ENCODE data around the gene TENT4A. TPM values are rescaled to one million over a fixed set of nuclear protein-coding genes. Genes with fewer than 3 reads are reported as not detected.

The TENT4A gene
- total and polyA plus RNA-seq, 2 of the 13 experiments (the other 11 are each of a cell fraction or from before 2014, with no cell fraction given): 6.3 to 13.3 TPM

DNA sequence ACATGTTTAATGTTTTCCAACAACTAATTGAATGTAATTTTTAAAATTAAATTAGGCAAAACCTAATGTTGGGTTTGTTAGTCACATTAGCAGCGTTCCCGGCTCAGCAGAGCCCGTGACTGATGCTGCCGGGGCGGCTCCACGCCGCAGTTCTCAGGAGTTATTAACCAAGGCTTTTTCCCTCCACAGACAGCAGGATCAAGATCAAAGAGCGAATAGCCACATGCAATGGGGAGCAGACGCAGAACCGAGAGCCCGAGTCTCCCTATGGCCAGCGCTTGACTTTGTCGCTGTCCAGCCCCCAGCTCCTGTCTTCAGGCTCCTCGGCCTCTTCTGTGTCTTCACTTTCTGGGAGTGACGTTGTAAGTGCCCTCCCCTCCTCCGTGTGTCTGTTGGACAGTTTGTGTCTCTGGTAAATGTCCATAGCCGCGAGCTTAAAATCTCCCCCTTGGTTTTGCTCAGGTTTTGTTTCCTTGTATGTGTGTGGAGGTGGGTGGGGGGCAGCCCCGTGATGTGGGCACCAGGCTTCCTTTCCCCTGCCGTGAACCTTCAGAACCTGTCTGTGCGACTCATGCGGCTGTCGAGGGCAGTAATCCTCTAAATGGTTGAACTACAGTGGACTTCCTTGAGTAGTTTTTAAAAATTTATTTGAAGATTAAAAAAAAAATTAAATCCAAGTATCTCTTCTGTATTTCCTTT lies 37.1 kb downstream of the TENT4A start:
- H3K79me2 ChIP-seq (ENCODE audit: insufficient read depth, low read length): peaks cover 12% of the 10 kb centered on the region
- ChIA-PET POLR2A (no interaction called here), CTCF (ENCODE audit: low intra/inter-chr PET ratio, low total read pairs) (no interaction called here)
- H2AFZ ChIP-seq (ENCODE audit: low read length): no peak overlapping the region
- DNase-seq (ENCODE audit: low spot score): no peak
- intact Hi-C loops (cut with micrococcal nuclease; ENCODE audit: unreplicated experiment) (no loop called here), in situ Hi-C loops (cut with HindIII; ENCODE audit: extremely low pct_ligation_motif_present, low pct_unique_long_range_greater_than_20kb) (no loop called here)
- BruUV-seq (replicated peaks): no TSS peak
- 97% methylated on average over 23 of the region's 23 CpGs for WGBS (ENCODE audit: low lambda C conversion rate)
- no peaks in the 10 kb centered on the region for H3K9me3 ChIP-seq (ENCODE audit: low read length)
- H3K27me3 ChIP-seq (ENCODE audit: control insufficient read depth in 1 of 2, insufficient read depth in 2 of 2, low read length in 2 of 2): no peaks in the 10 kb centered on the region
- no peak for FAIRE-seq
- H4K20me1 ChIP-seq (ENCODE audit: insufficient read depth, low read length): peaks cover 6% of the 10 kb centered on the region
- no peak for TF ChIP-seq YEATS4 (CRISPR knock-in tag; IDR thresholded peaks at IDR 0.05; ENCODE audit: borderline replicate concordance)
- no peaks in the 10 kb centered on the region for H3K4me1 ChIP-seq (ENCODE audit: insufficient read depth, low read length)
- ATAC-seq: no peak
- peaks cover 43 to 82% of the 10 kb centered on the region in 2 experiments for H3K36me3 ChIP-seq (replicated peaks in 1 of 2; ENCODE audit: control insufficient read depth in 1 of 2, insufficient read depth in 2 of 2, low read length in 2 of 2)
- H3K27ac ChIP-seq (ENCODE audit: extremely low read length, insufficient read depth, low read length): no peak overlapping the region
- H3K4me3 ChIP-seq (replicated peaks in 1 of 3; ENCODE audit: insufficient read depth in 1 of 3, low read depth in 2 of 3, low read length in 3 of 3): no peak overlapping the region
- no peak overlapping the region for H3K9ac ChIP-seq (ENCODE audit: insufficient read depth, low read depth, low read length)
- no peak overlapping the region for H3K4me2 ChIP-seq (ENCODE audit: low read depth, low read length)

DNA sequence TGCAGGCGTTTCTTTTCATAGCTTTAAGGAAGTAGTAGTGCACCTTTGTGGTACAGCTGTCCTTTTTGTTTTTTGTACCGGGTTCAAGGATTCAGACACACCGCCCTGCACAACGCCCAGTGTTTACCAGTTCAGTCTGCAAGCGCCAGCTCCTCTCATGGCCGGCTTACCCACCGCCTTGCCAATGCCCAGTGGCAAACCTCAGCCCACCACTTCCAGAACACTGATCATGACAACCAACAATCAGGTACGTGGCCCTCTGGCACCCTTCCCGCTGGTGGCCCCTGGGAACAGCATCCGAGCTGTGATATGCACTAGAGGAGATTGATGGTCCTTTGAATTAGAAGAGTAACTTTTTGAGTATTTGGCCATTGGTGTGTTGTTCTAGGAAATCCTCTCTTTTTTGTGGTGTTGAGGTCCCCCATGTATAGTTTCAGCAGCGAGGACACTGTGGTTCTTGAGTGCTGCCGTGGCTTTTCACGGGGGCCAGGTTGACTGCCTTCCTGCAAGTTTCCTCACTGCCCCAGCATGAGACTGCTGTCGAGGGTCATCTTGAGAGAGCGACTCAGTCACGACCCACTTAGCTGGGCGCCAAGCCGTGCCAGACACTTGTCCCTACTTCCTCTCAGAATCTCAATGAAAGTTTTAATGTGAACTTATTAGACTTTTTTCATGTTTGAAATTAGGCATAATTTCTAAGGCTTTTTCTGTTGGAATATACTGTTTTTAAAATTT lies 37.9 kb downstream of the TENT4A start:
- CTCF ChIA-PET (ENCODE audit: low intra/inter-chr PET ratio, low total read pairs): no interaction called here
- no peak for FAIRE-seq
- TF ChIP-seq, protein P1, sequence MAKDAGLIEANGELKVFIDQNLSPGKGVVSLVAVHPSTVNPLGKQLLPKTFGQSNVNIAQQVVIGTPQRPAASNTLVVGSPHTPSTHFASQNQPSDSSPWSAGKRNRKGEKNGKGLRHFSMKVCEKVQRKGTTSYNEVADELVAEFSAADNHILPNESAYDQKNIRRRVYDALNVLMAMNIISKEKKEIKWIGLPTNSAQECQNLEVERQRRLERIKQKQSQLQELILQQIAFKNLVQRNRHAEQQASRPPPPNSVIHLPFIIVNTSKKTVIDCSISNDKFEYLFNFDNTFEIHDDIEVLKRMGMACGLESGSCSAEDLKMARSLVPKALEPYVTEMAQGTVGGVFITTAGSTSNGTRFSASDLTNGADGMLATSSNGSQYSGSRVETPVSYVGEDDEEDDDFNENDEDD (CRISPR knock-in tag; IDR thresholded peaks at IDR 0.05; ENCODE audit: borderline replicate concordance): no peak
- TF ChIP-seq, protein P2, sequence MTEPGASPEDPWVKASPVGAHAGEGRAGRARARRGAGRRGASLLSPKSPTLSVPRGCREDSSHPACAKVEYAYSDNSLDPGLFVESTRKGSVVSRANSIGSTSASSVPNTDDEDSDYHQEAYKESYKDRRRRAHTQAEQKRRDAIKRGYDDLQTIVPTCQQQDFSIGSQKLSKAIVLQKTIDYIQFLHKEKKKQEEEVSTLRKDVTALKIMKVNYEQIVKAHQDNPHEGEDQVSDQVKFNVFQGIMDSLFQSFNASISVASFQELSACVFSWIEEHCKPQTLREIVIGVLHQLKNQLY (CRISPR knock-in tag; IDR thresholded peaks at IDR 0.05): no peak
- no peak for TF ChIP-seq IRF2 (CRISPR knock-in tag; IDR thresholded peaks at IDR 0.05)
- TF ChIP-seq ARNTL (CRISPR knock-in tag; IDR thresholded peaks at IDR 0.05): no peak
- TF ChIP-seq ZFX (CRISPR knock-in tag; IDR thresholded peaks at IDR 0.05; ENCODE audit: low read depth): no peak
- TF ChIP-seq, protein P3, sequence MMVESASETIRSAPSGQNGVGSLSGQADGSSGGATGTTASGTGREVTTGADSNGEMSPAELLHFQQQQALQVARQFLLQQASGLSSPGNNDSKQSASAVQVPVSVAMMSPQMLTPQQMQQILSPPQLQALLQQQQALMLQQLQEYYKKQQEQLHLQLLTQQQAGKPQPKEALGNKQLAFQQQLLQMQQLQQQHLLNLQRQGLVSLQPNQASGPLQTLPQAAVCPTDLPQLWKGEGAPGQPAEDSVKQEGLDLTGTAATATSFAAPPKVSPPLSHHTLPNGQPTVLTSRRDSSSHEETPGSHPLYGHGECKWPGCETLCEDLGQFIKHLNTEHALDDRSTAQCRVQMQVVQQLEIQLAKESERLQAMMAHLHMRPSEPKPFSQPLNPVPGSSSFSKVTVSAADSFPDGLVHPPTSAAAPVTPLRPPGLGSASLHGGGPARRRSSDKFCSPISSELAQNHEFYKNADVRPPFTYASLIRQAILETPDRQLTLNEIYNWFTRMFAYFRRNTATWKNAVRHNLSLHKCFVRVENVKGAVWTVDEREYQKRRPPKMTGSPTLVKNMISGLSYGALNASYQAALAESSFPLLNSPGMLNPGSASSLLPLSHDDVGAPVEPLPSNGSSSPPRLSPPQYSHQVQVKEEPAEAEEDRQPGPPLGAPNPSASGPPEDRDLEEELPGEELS (CRISPR knock-in tag; IDR thresholded peaks at IDR 0.05): no peak
- TF ChIP-seq ZNF225 (CRISPR knock-in tag; IDR thresholded peaks at IDR 0.05): no peak
- TF ChIP-seq, protein P4, sequence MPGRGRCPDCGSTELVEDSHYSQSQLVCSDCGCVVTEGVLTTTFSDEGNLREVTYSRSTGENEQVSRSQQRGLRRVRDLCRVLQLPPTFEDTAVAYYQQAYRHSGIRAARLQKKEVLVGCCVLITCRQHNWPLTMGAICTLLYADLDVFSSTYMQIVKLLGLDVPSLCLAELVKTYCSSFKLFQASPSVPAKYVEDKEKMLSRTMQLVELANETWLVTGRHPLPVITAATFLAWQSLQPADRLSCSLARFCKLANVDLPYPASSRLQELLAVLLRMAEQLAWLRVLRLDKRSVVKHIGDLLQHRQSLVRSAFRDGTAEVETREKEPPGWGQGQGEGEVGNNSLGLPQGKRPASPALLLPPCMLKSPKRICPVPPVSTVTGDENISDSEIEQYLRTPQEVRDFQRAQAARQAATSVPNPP (CRISPR knock-in tag; IDR thresholded peaks at IDR 0.05): no peak

More for the DNA sequence above, 37.9 kb downstream of the TENT4A start:
- no peaks in the 10 kb centered on the region for H3K9me3 ChIP-seq (ENCODE audit: low read length)
- H2AFZ ChIP-seq (ENCODE audit: low read length): no peak overlapping the region
- ATAC-seq: no peak
- intact Hi-C loops (cut with micrococcal nuclease; ENCODE audit: unreplicated experiment) (no loop called here), in situ Hi-C loops (cut with HindIII; ENCODE audit: extremely low pct_ligation_motif_present, low pct_unique_long_range_greater_than_20kb) (no loop called here)
- no peaks in the 10 kb centered on the region for H3K27me3 ChIP-seq (ENCODE audit: control insufficient read depth in 1 of 2, insufficient read depth in 2 of 2, low read length in 2 of 2)
- 96% methylated on average over 18 of the region's 18 CpGs for WGBS (ENCODE audit: low lambda C conversion rate)
- no TSS peak for BruUV-seq (replicated peaks)
- no peak overlapping the region for H3K4me2 ChIP-seq (ENCODE audit: low read depth, low read length)
- peaks cover 44 to 87% of the 10 kb centered on the region in 2 experiments for H3K36me3 ChIP-seq (replicated peaks in 1 of 2; ENCODE audit: control insufficient read depth in 1 of 2, insufficient read depth in 2 of 2, low read length in 2 of 2)
- H3K4me3 ChIP-seq (replicated peaks in 1 of 3; ENCODE audit: insufficient read depth in 1 of 3, low read depth in 2 of 3, low read length in 3 of 3): no peak overlapping the region
- peaks cover 12% of the 10 kb centered on the region for H3K79me2 ChIP-seq (ENCODE audit: insufficient read depth, low read length)
- POLR2A ChIA-PET: no interaction called here
- H3K9ac ChIP-seq (ENCODE audit: insufficient read depth, low read depth, low read length): no peak overlapping the region
- H4K20me1 ChIP-seq (ENCODE audit: insufficient read depth, low read length): peaks cover 6% of the 10 kb centered on the region; the same call in 1 of the 2 replicates
- H3K27ac ChIP-seq (ENCODE audit: extremely low read length, insufficient read depth, low read length): no peak overlapping the region
- DNase-seq (ENCODE audit: low spot score): no peak
- H3K4me1 ChIP-seq (ENCODE audit: insufficient read depth, low read length): no peaks in the 10 kb centered on the region

Measured in HepG2 (cell line).